ENCODE data around the gene HSD17B3. TPM values are rescaled to one million over a fixed set of nuclear protein-coding genes. Genes with fewer than 3 reads are reported as not detected.

The HSD17B3 gene
- total RNA-seq, 6 experiments from 2014 or later: not detected

DNA sequence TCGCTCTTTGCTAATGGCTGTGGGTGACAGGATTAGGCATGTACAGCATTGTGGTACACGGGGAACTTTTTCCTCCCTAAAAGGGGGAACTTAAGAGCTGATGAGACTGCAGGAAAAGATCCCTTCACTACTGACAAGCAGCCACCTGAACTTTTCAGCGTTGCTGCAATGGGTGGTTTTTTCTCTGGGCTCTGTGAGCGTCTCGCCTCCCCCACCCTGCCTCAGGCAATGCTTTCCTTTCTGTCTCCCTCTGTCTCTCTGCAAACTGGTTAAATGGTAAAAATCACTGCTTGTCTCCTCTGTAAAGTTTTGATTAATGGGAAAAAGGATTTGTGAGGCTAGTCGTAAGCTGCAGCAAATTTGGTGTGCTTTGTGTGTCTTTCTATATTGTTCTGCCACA is 20.3 kb downstream of the HSD17B3 start:
- no peaks in the 10 kb centered on the region for H3K4me1 Mint-ChIP-seq (ENCODE audit: low read depth)
- H3K9me3 Mint-ChIP-seq: peaks cover 3% of the 10 kb centered on the region; the same call in 1 of the 2 replicates
- TF ChIP-seq, protein P1, sequence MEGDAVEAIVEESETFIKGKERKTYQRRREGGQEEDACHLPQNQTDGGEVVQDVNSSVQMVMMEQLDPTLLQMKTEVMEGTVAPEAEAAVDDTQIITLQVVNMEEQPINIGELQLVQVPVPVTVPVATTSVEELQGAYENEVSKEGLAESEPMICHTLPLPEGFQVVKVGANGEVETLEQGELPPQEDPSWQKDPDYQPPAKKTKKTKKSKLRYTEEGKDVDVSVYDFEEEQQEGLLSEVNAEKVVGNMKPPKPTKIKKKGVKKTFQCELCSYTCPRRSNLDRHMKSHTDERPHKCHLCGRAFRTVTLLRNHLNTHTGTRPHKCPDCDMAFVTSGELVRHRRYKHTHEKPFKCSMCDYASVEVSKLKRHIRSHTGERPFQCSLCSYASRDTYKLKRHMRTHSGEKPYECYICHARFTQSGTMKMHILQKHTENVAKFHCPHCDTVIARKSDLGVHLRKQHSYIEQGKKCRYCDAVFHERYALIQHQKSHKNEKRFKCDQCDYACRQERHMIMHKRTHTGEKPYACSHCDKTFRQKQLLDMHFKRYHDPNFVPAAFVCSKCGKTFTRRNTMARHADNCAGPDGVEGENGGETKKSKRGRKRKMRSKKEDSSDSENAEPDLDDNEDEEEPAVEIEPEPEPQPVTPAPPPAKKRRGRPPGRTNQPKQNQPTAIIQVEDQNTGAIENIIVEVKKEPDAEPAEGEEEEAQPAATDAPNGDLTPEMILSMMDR (IDR thresholded peaks at IDR 0.05): no peak
- no peak overlapping the region for H3K27ac Mint-ChIP-seq
- peaks cover 3% of the 10 kb centered on the region for H3K27me3 Mint-ChIP-seq (ENCODE audit: insufficient read depth)
- no peaks in the 10 kb centered on the region for H3K36me3 Mint-ChIP-seq (ENCODE audit: low read depth)
- H3K4me3 Mint-ChIP-seq: no peak overlapping the region
- no peak for DNase-seq

DNA sequence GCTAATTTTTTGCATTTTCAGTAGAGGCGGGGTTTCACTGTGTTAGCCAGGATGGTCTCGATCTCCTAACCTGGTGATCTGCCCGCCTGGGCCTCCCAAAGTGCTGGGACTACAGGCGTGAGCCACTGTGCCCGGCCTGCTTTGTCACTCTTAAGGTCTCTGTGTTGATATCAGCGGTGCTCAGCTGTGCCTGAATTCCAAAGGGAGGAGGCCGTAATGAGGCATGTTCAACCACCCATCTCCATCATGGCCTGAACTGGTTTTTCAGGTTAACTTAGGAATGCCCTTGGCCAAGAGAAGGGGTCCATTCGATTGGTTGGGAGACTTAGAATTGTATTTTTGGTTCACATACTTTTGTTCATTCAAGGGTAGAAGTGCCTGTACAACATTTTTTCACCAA is 22.0 kb downstream of the HSD17B3 start:
- Mint-ChIP-seq H3K4me3 (no peak overlapping the region), H3K27me3 (ENCODE audit: insufficient read depth) (no peaks in the 10 kb centered on the region; the same call in none of the 2 replicates), H3K27ac (no peak overlapping the region), H3K4me1 (ENCODE audit: low read depth) (no peaks in the 10 kb centered on the region), H3K9me3 (peaks cover 20% of the 10 kb centered on the region), H3K36me3 (ENCODE audit: low read depth) (peaks cover 5% of the 10 kb centered on the region)
- DNase-seq: no peak
- TF ChIP-seq, protein P1 (IDR thresholded peaks at IDR 0.05): no peak

DNA sequence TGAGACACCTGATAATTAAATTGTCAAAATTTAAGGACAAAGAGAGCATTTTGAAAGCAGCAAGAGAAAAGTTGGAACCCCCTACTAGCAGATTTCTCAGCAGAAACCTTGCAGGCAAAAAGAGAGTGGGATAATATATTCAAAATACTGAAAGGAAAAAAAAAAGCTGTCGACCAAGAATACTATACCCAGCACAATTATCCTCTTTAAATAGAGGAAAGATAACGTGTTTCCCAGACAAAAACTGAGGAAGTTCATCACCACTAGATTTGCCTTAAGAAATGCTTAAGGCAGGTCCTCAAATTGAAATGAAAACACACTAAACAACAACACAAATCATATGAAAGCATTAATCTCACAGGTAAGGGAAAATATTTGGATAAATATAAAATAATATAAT is 27.0 kb downstream of the HSD17B3 start:
- TF ChIP-seq, protein P1 (IDR thresholded peaks at IDR 0.05): no peak
- Mint-ChIP-seq H3K27ac (no peak overlapping the region), H3K4me1 (ENCODE audit: low read depth) (no peaks in the 10 kb centered on the region), H3K4me3 (no peak overlapping the region), H3K27me3 (ENCODE audit: insufficient read depth) (peaks cover 2% of the 10 kb centered on the region; the same call in 1 of the 2 replicates), H3K36me3 (ENCODE audit: low read depth) (peaks cover 16% of the 10 kb centered on the region), H3K9me3 (peaks cover 33% of the 10 kb centered on the region)
- no peak for DNase-seq

DNA sequence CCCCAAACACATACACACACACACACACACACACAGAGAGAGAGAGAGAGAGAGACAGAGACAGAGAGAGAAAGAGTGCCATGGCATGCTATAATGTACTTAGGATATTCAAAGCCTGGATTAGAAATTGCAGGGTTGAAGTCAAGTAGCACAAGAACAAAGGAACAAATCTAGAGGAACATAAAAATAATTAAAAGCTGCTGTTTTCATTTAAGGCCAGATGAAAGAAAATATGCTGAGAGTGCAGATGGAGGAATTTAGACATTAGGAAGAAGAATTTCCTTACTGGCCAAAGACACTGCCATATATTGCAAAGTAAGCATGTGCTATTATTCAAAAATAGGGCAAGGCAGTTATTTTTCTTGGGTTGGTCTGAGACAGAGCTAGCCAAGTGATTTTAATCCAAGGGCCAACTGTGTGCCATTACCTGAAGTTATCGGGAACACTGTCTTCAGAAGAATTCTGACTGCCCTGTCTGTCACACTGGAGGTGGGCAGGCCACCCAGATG is 31.7 kb downstream of the HSD17B3 start:
- Mint-ChIP-seq H3K9me3 (peaks cover 20% of the 10 kb centered on the region), H3K27me3 (ENCODE audit: insufficient read depth) (peaks cover 5% of the 10 kb centered on the region), H3K4me3 (no peak overlapping the region), H3K36me3 (ENCODE audit: low read depth) (peaks cover 15% of the 10 kb centered on the region), H3K27ac (no peak overlapping the region), H3K4me1 (ENCODE audit: low read depth) (no peaks in the 10 kb centered on the region; the same call in 1 of the 2 replicates)
- DNase-seq: no peak
- TF ChIP-seq, protein P1 (IDR thresholded peaks at IDR 0.05): no peak

DNA sequence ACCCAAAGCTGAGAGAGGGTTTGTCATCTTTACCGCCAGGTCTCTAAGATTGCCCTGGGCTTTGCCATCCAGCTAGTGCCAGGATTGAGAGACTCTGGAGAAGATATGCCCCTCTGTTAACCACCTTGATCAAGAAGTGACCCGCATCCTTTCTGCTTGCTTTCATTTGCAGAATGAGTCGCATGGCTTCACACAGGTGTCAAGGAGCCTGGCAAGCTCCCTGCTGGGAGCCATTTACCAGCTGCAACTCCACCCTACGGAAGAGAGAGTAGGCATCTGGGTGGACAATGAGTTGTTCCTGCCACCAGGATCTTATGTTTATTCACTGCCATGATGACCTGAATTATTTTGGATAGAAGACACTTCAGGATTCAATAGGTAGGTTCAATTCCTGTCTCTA is 43.0 kb downstream of the HSD17B3 start:
- no peaks in the 10 kb centered on the region for H3K9me3 Mint-ChIP-seq
- no peak for DNase-seq
- no peaks in the 10 kb centered on the region for H3K36me3 Mint-ChIP-seq (ENCODE audit: low read depth)
- H3K27me3 Mint-ChIP-seq (ENCODE audit: insufficient read depth): peaks cover 3% of the 10 kb centered on the region
- H3K4me1 Mint-ChIP-seq (ENCODE audit: low read depth): peaks cover 6% of the 10 kb centered on the region
- TF ChIP-seq, protein P1 (IDR thresholded peaks at IDR 0.05): no peak
- no peak overlapping the region for H3K4me3 Mint-ChIP-seq
- no peak overlapping the region for H3K27ac Mint-ChIP-seq

DNA sequence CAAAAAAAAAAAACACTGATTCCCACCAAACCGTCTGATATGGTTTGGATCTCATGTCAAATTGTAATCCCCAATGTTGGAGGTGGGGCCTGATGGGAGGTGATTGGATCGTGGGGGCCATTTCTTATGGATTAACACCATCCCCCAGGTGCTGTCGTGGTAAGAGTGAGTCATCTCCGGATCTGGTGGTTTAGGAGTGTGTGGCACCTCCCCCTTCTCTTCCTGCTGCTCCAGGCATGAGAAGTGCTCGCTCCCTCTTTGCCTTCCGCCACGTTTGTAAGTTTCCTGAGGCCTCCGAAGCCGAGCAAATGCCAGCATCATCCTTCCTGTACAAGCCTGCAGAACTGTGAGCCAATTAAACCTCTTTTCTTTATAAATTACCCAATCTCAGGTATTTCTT is 45.2 kb downstream of the HSD17B3 start:
- TF ChIP-seq, protein P1 (IDR thresholded peaks at IDR 0.05): no peak
- Mint-ChIP-seq H3K36me3 (ENCODE audit: low read depth) (no peaks in the 10 kb centered on the region), H3K27me3 (ENCODE audit: insufficient read depth) (peaks cover 12% of the 10 kb centered on the region)

More for the DNA sequence above, 45.2 kb downstream of the HSD17B3 start:
- Mint-ChIP-seq H3K4me3 (no peak overlapping the region), H3K4me1 (ENCODE audit: low read depth) (peaks cover 6% of the 10 kb centered on the region), H3K9me3 (no peaks in the 10 kb centered on the region), H3K27ac (no peak overlapping the region)
- DNase-seq: no peak
